Subcutaneous adipose tissue (tissue), 4 donors: Measurements from ENCODE around the gene PPP1R7. TPM values are rescaled to one million over a fixed set of nuclear protein-coding genes. Genes with fewer than 3 reads are reported as not detected.

Experiments used
- CTCF ChIP-seq: fragments of 450-650 bp; IDR thresholded peaks from one replicate; pipeline ENCODE4 v1.5.1; 2016; ENCODE audit warnings: low read depth, mild to moderate bottlenecking, control low read depth, antibody characterized with exemption, moderate library complexity
- total RNA-seq, 4 donors: library from RNA; depleted of rRNA; stranded (reverse); fragments of >200 nt; gene quantifications; one replicate each; pipeline ENCODE4 v1.1.0, GENCODE V29; 2016

Gene PPP1R7
- total RNA-seq, 4 donors from 2014 or later: 38.8 to 48.1 (median 40.3) TPM

GRCh38 chr2:241216211-241216761 lies 66.0 kb downstream of the PPP1R7 start:
- TF ChIP-seq CTCF: no peak

- no peak for TF ChIP-seq CTCF
Observed at GRCh38 chr2:241217320-241218031, 67.2 kb downstream of the PPP1R7 start.

GRCh38 chr2:241218131-241219029 lies 68.1 kb downstream of the PPP1R7 start:
- TF ChIP-seq CTCF: no peak

- no peak for TF ChIP-seq CTCF
Observed at GRCh38 chr2:241219030-241219382, 68.7 kb downstream of the PPP1R7 start.

GRCh38 chr2:241219856-241220356 lies 69.6 kb downstream of the PPP1R7 start:
- TF ChIP-seq CTCF: no peak

GRCh38 chr2:241223211-241224017 lies 73.1 kb downstream of the PPP1R7 start:
- no peak for TF ChIP-seq CTCF
